Amniotic epithelial cell (primary cell): ENCODE results near the gene SIAH2.

Experiments used
- DNase-seq: peaks from one replicate; pipeline ENCODE4 v3.0.0-alpha.2; 2010; ENCODE audit warnings: low read depth

Gene SIAH2

GRCh38 chr3:150747886-150748683, 14.9 kb downstream of the SIAH2 start:
- no peak for DNase-seq

GRCh38 chr3:150746791-150747590, 16.0 kb downstream of the SIAH2 start:
- DNase-seq = no peak

GRCh38 chr3:150745832-150746231, 17.1 kb downstream of the SIAH2 start:
- DNase-seq = no peak

- DNase-seq = no peak
Measured at GRCh38 chr3:150744919-150745211, 18.1 kb downstream of the SIAH2 start.

GRCh38 chr3:150744041-150744918, 18.7 kb downstream of the SIAH2 start:
- no peak for DNase-seq

- no peak for DNase-seq
Measured at GRCh38 chr3:150743508-150743907, 19.5 kb downstream of the SIAH2 start.

GRCh38 chr3:150742679-150743078, 20.3 kb downstream of the SIAH2 start:
- no peak for DNase-seq

GRCh38 chr3:150742141-150742523, 20.8 kb downstream of the SIAH2 start:
- no peak for DNase-seq

- DNase-seq = no peak
Measured at GRCh38 chr3:150741497-150742140, 21.4 kb downstream of the SIAH2 start.

GRCh38 chr3:150740733-150741496, 22.1 kb downstream of the SIAH2 start:
- no peak for DNase-seq

- no peak for DNase-seq
Measured at GRCh38 chr3:150739877-150740645, 22.9 kb downstream of the SIAH2 start.

- DNase-seq = no peak
Measured at GRCh38 chr3:150739200-150739863, 23.6 kb downstream of the SIAH2 start.

GRCh38 chr3:150738688-150739087, 24.3 kb downstream of the SIAH2 start:
- peak; percentile 69 for DNase-seq

- DNase-seq = peak; percentile 87
Measured at GRCh38 chr3:150737874-150738679, 24.9 kb downstream of the SIAH2 start.

GRCh38 chr3:150736903-150737832, 25.8 kb downstream of the SIAH2 start:
- no peak for DNase-seq

GRCh38 chr3:150736316-150736719, 26.7 kb downstream of the SIAH2 start:
- no peak for DNase-seq

GRCh38 chr3:150734795-150735119, 28.2 kb downstream of the SIAH2 start:
- DNase-seq = no peak
